Thoracic aorta (tissue), 2 donors: ENCODE measurements around the gene ESR2. TPM values are rescaled to one million over a fixed set of nuclear protein-coding genes. Genes with fewer than 3 reads are reported as not detected.

Experiments
- ATAC-seq: fragments of 150-250 bp; one replicate; pipeline ENCODE4 v1.8.0; 2017; ENCODE audit warnings: low read depth; ENCODE audit not compliant: insufficient number of reproducible peaks, low FRiP score
- DNase-seq: peaks from one replicate; pipeline ENCODE4 v3.0.0-alpha.2; 2020; ENCODE audit warnings: low spot score
- H3K27ac ChIP-seq, 2 donors: fragments of 200-600 bp; sonication (generic); 1 replicate in 1 of 2; 2 replicates in 1 of 2; pipeline ENCODE4 v1.5.1; 2016; ENCODE audit warnings: mild to moderate bottlenecking in 2 of 2, moderate library complexity in 2 of 2
- H3K27me3 ChIP-seq: fragments of 200-600 bp; sonication (generic); replicated peaks from 2 replicates; pipeline ENCODE4 v1.6.0; 2016; ENCODE audit warnings: mild to moderate bottlenecking; ENCODE audit not compliant: insufficient read depth
- H3K36me3 ChIP-seq: fragments of 200-600 bp; sonication (generic); one replicate; pipeline ENCODE4 v1.5.1; 2016
- H3K4me1 ChIP-seq, 2 donors: fragments of 200-600 bp; sonication (generic); 1 replicate in 1 of 2; 2 replicates in 1 of 2; pipeline versions ENCODE4 v1.5.1 to v1.6.0; 2016; ENCODE audit warnings: low read depth in 2 of 2, mild to moderate bottlenecking in 1 of 2; ENCODE audit not compliant: control insufficient read depth in 1 of 2
- H3K4me3 ChIP-seq: fragments of 200-600 bp; sonication (generic); 2 replicates; pipeline ENCODE4 v1.5.1; 2016; ENCODE audit warnings: mild to moderate bottlenecking
- H3K9me3 ChIP-seq: fragments of 200-600 bp; sonication (generic); 2 replicates; pipeline ENCODE4 v1.5.1; 2016
- total RNA-seq, 2 donors: library from RNA; depleted of rRNA; stranded (reverse); fragments of >200 nt; gene quantifications; one replicate each; pipeline versions ENCODE4 v1.1.0 to v1.2.3, GENCODE V29; 2016
- TF ChIP-seq, protein P1 (sequence below): fragments of 200-600 bp; sonication (generic); IDR thresholded peaks from one replicate; pipeline ENCODE4 v1.5.1; 2019; ENCODE audit warnings: antibody characterized with exemption

The ESR2 gene
- total RNA-seq, 2 donors from 2014 or later = 0.27 to 0.71 TPM

DNA sequence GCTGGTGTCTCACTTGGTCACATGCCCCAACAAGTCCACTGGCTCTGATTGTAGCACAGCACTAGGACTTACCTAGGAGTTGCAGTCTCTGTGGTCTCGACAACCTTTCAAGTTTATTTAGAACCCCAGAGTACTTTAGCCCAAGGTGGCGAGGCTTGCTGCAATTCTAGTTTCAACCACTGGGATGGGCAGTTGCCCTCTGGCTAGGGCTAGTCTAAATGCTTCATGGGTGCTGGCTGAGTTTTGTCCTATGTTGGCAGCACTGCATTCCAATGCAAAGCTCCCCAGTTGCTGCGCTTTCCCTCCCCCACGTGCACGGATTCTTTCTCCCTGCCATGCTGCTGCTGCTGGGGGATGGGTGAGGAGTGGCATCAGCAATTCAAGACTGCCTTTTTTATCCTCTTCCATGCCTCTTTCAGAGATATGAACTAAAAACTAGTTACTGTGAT, 233.5 kb downstream of the ESR2 start:
- ATAC-seq = no peak
- TF ChIP-seq, protein P1, sequence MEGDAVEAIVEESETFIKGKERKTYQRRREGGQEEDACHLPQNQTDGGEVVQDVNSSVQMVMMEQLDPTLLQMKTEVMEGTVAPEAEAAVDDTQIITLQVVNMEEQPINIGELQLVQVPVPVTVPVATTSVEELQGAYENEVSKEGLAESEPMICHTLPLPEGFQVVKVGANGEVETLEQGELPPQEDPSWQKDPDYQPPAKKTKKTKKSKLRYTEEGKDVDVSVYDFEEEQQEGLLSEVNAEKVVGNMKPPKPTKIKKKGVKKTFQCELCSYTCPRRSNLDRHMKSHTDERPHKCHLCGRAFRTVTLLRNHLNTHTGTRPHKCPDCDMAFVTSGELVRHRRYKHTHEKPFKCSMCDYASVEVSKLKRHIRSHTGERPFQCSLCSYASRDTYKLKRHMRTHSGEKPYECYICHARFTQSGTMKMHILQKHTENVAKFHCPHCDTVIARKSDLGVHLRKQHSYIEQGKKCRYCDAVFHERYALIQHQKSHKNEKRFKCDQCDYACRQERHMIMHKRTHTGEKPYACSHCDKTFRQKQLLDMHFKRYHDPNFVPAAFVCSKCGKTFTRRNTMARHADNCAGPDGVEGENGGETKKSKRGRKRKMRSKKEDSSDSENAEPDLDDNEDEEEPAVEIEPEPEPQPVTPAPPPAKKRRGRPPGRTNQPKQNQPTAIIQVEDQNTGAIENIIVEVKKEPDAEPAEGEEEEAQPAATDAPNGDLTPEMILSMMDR = no peak
- Histone ChIP-seq H3K36me3 (peaks cover 8% of the 10 kb centered on the region), H3K27me3 (no peaks in the 10 kb centered on the region), H3K9me3 (no peaks in the 10 kb centered on the region), H3K27ac (no peak overlapping the region), H3K4me3 (no peak overlapping the region), H3K4me1 (peaks cover 4 to 13% of the 10 kb centered on the region in 2 donors)
- DNase-seq = no peak

DNA sequence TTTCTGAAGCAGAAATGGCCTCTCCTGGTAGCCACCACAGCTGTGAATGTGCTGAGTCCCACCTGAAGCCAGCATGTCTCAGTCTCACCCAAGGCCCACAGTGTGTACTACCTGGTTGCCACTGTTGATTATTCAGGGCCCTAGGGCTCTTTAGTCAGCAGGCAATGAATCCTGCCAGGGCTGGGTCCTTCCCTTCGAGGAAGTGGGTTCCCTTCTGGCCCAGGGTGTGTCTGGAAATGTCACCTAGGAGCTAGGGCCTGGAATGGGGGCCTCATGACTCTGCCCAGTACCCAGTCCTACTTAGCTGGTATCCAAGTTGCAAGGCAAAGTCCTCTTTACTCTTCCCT, 234.0 kb downstream of the ESR2 start:
- TF ChIP-seq, protein P1 = no peak
- H3K4me3 ChIP-seq = no peak overlapping the region
- ATAC-seq = no peak
- no peaks in the 10 kb centered on the region for H3K9me3 ChIP-seq
- no peak for DNase-seq
- no peak overlapping the region for H3K27ac ChIP-seq
- H3K36me3 ChIP-seq = peaks cover 3% of the 10 kb centered on the region
- H3K27me3 ChIP-seq = no peaks in the 10 kb centered on the region
- peaks cover 4 to 13% of the 10 kb centered on the region in 2 donors for H3K4me1 ChIP-seq

DNA sequence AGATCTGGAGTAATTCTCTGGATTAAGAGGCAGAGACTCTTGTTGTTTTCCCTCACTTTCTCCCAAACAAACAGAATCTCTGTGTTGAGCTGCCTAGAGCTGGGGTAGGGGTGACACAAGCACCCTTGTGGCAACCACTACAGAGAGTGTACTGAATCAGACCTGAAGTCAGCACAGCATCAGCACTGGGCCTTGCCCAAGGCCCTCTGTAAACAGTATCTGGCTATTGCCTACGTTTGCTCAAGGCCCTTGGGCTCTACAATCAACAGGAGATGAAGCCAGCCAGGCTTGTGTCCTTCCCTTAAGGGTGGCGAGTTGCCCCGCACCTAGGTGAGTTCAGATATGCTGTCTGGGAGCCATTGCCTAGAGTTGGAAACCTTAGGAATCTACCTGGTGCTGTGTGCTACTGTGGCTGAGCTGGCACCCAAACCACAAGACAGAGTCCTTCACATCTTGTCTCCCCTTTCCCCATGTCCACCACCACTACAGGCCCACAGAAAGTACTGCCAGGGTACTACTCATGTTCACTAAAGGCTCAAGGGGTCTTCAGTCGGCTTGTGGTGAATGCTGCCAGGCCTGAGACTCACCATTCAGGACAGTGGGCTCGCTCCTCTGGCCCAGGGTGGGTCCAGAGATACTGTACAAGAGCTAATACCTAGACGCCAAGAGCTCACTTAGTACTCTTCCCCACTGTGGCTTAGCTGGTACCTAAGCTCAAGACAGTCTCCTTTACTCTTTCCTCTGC, 234.5 kb downstream of the ESR2 start:
- ATAC-seq (no peak), DNase-seq (no peak)
- Histone ChIP-seq H3K36me3 (peaks cover 3% of the 10 kb centered on the region), H3K9me3 (no peaks in the 10 kb centered on the region), H3K27ac (no peak overlapping the region), H3K4me3 (no peak overlapping the region), H3K27me3 (no peaks in the 10 kb centered on the region), H3K4me1 (peaks cover 9 to 17% of the 10 kb centered on the region in 2 donors)
- TF ChIP-seq, protein P1 = no peak

DNA sequence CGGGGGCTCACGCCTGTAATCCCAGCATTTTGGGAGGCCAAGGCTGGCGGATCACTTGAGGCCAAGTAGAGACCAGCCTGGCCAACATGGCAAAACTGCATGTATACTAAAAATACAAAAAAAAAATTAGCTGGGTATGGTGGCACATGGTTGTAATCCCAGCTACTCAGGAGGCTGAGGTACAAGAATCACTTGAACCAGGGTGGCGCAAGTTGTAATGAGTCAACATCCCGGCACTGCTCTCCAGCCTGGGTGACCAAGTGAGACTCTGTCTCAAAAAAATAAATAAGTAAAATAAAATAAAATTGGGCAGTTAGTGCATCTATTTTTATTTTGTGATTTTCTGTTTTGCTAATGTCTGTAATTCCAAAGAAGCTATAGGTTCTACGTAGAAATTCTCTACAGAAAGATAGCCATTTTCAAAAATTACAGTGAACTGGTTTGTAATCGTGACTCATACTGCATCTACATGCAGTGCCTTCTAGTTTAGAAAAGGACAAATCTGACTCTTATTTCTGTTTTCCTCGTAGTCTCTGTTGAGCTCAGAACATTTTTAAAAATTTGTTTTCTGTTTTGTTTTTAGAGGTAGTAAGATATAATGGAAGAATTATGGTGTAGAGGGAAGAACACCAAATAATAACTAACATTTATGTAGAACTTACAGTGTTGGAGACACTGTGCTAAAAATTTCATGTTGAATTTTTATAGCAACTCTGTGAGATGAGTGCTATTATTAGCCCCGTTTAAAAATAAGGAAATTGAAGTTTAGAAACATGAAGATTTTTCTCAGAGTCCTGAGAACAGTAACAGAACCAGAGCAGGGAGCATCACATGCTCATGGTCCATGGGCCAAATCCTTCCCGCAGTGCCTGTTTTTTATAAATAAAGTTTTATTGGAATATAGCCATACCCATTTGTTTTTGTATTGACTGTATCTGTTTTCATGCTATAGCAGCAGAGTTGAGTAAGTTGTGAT, 240.2 kb downstream of the ESR2 start:
- no peaks in the 10 kb centered on the region for H3K27me3 ChIP-seq
- H3K27ac ChIP-seq = peak overlapping the region; percentile 62 to 84
- peaks cover 13 to 20% of the 10 kb centered on the region in 2 donors for H3K4me1 ChIP-seq
- H3K4me3 ChIP-seq = peak overlapping the region; percentile 44
- ATAC-seq (peak; percentile 89), DNase-seq (peak; percentile 8)
- TF ChIP-seq, protein P1 = no peak
- H3K36me3 ChIP-seq = peaks cover 8% of the 10 kb centered on the region
- no peaks in the 10 kb centered on the region for H3K9me3 ChIP-seq
